Measurements from ENCODE around the gene TRIM69.

GRCh38 chr15:44705986-44706385 lies 30.3 kb upstream of the TRIM69 start:
- no peak for TF ChIP-seq EZH2phosphoT487 (IDR thresholded peaks at IDR 0.05; ENCODE audit: borderline replicate concordance, low read length)
- TF ChIP-seq CTCF (IDR thresholded peaks at IDR 0.05; ENCODE audit: low read depth, low read length, poor library complexity, severe bottlenecking): no peak

Data from DOHH2 (cell line).